ENCODE measurements around the gene CD6.
"Not testable (repeated sequence)": the region's sequence is repeated elsewhere in the genome, so short reads cannot be mapped to it uniquely, and the experiment has no call there.

CD6 gene

GRCh38 chr11:61056981-61057380 lies 85.5 kb downstream of the CD6 start:
- TF ChIP-seq YY1 (IDR thresholded peaks at IDR 0.05; ENCODE audit: insufficient read depth, insufficient read length) (no peak), SUZ12 (IDR thresholded peaks at IDR 0.05; ENCODE audit: extremely low read depth, insufficient read depth, insufficient read length) (no peak), ZNF274 (IDR thresholded peaks at IDR 0.05; ENCODE audit: low read depth, low read length) (no peak)
- DNase-seq (ENCODE audit: low read depth, low spot score): no peak

DNA sequence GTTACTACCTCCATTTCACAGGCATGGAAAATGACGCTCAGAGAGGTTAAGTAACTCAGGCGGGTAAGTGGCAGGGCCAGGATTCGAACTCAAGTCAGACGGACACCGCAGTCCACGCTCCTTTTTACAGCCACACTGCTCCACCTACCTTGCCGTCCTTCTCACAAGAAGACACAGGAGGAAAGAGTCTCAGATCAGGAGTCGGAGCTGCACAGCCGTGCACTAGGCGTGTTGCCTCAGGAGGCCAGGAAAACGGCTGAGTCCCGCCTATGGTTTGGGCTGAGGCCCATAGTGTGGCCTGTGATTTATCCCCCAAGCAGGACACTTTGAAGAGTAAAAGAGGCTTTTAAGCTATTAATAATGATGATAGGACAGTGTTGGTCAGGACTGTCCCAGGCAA lies 86.1 kb downstream of the CD6 start:
- H3K36me3 ChIP-seq (ENCODE audit: insufficient read depth, insufficient read length, low read length): no peaks in the 10 kb centered on the region
- H3K27me3 ChIP-seq (ENCODE audit: insufficient read depth, insufficient read length): no peaks in the 10 kb centered on the region
- no peak overlapping the region for H3K4me3 ChIP-seq (ENCODE audit: insufficient read length, low read depth)
- TF ChIP-seq YY1 (IDR thresholded peaks at IDR 0.05; ENCODE audit: insufficient read depth, insufficient read length) (no peak), ZNF274 (IDR thresholded peaks at IDR 0.05; ENCODE audit: low read depth, low read length) (no peak), SUZ12 (IDR thresholded peaks at IDR 0.05; ENCODE audit: extremely low read depth, insufficient read depth, insufficient read length) (no peak)
- peaks cover 10% of the 10 kb centered on the region for H3K4me1 ChIP-seq (ENCODE audit: insufficient read depth, insufficient read length)
- no peaks in the 10 kb centered on the region for H3K9me3 ChIP-seq (ENCODE audit: insufficient read depth, low read length)
- DNase-seq (ENCODE audit: low read depth, low spot score): no peak
- H3K9ac ChIP-seq (ENCODE audit: insufficient read length, low read depth): no peak overlapping the region

More at GRCh38 chr11:61056981-61057380, 85.5 kb downstream of the CD6 start:
- H3K27me3 ChIP-seq (ENCODE audit: insufficient read depth, insufficient read length): no peaks in the 10 kb centered on the region
- H3K9ac ChIP-seq (ENCODE audit: insufficient read length, low read depth): peak overlapping the region; percentile 53
- no peak overlapping the region for H3K4me3 ChIP-seq (ENCODE audit: insufficient read length, low read depth)
- H3K9me3 ChIP-seq (ENCODE audit: insufficient read depth, low read length): no peaks in the 10 kb centered on the region
- no peaks in the 10 kb centered on the region for H3K36me3 ChIP-seq (ENCODE audit: insufficient read depth, insufficient read length, low read length)
- peaks cover 10% of the 10 kb centered on the region for H3K4me1 ChIP-seq (ENCODE audit: insufficient read depth, insufficient read length)

GRCh38 chr11:61058583-61059259 lies 87.2 kb downstream of the CD6 start:
- Histone ChIP-seq H3K36me3 (ENCODE audit: insufficient read depth, insufficient read length, low read length) (no peaks in the 10 kb centered on the region), H3K27me3 (ENCODE audit: insufficient read depth, insufficient read length) (no peaks in the 10 kb centered on the region), H3K9me3 (ENCODE audit: insufficient read depth, low read length) (no peaks in the 10 kb centered on the region), H3K9ac (ENCODE audit: insufficient read length, low read depth) (no peak overlapping the region), H3K4me1 (ENCODE audit: insufficient read depth, insufficient read length) (peaks cover 10% of the 10 kb centered on the region), H3K4me3 (ENCODE audit: insufficient read length, low read depth) (no peak overlapping the region)
- no peak for DNase-seq (ENCODE audit: low read depth, low spot score)
- TF ChIP-seq YY1 (IDR thresholded peaks at IDR 0.05; ENCODE audit: insufficient read depth, insufficient read length) (no peak), ZNF274 (IDR thresholded peaks at IDR 0.05; ENCODE audit: low read depth, low read length) (no peak), SUZ12 (IDR thresholded peaks at IDR 0.05; ENCODE audit: extremely low read depth, insufficient read depth, insufficient read length) (no peak)

DNA sequence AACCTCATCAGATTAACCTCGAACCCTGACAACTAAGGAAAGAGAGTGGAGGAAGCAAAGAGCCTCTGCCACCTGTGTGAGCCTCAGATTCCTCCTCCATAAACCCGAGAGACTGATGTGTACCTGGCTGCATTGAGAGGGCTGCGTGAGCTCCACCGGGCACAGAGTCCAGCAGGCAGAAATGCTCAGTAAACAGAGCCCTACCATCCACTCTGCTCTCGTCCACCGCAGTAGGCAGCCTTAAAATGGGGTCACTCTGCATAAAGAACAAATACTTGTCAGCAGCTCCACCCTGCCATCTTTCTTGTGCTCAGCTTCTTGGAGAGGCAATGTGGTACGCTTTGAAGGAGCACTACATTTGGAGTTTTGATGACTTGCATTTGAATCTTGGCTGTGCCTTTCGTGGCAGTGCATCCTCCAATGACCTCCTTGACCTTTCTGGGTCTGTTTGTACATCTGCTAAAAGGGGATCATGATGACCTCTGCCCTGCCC lies 87.8 kb downstream of the CD6 start:
- Histone ChIP-seq H3K9me3 (ENCODE audit: insufficient read depth, low read length) (no peaks in the 10 kb centered on the region), H3K36me3 (ENCODE audit: insufficient read depth, insufficient read length, low read length) (no peaks in the 10 kb centered on the region), H3K27me3 (ENCODE audit: insufficient read depth, insufficient read length) (no peaks in the 10 kb centered on the region), H3K4me3 (ENCODE audit: insufficient read length, low read depth) (no peak overlapping the region), H3K9ac (ENCODE audit: insufficient read length, low read depth) (no peak overlapping the region), H3K4me1 (ENCODE audit: insufficient read depth, insufficient read length) (peaks cover 10% of the 10 kb centered on the region)
- DNase-seq (ENCODE audit: low read depth, low spot score): no peak
- TF ChIP-seq ZNF274 (IDR thresholded peaks at IDR 0.05; ENCODE audit: low read depth, low read length) (no peak), SUZ12 (IDR thresholded peaks at IDR 0.05; ENCODE audit: extremely low read depth, insufficient read depth, insufficient read length) (no peak), YY1 (IDR thresholded peaks at IDR 0.05; ENCODE audit: insufficient read depth, insufficient read length) (no peak)

- Histone ChIP-seq H3K27me3 (ENCODE audit: insufficient read depth, insufficient read length) (no peaks in the 10 kb centered on the region), H3K4me3 (ENCODE audit: insufficient read length, low read depth) (no peak overlapping the region), H3K4me1 (ENCODE audit: insufficient read depth, insufficient read length) (peaks cover 7% of the 10 kb centered on the region), H3K36me3 (ENCODE audit: insufficient read depth, insufficient read length, low read length) (no peaks in the 10 kb centered on the region), H3K9ac (ENCODE audit: insufficient read length, low read depth) (no peak overlapping the region), H3K9me3 (ENCODE audit: insufficient read depth, low read length) (no peaks in the 10 kb centered on the region)
- no peak for TF ChIP-seq SUZ12 (IDR thresholded peaks at IDR 0.05; ENCODE audit: extremely low read depth, insufficient read depth, insufficient read length)
- no peak for TF ChIP-seq YY1 (IDR thresholded peaks at IDR 0.05; ENCODE audit: insufficient read depth, insufficient read length)
- TF ChIP-seq ZNF274 (IDR thresholded peaks at IDR 0.05; ENCODE audit: low read depth, low read length): no peak
- DNase-seq (ENCODE audit: low read depth, low spot score): no peak
These were observed 89.8 kb downstream of the CD6 start for GRCh38 chr11:61061081-61061826.

GRCh38 chr11:61062181-61062930 lies 90.9 kb downstream of the CD6 start:
- H3K36me3 ChIP-seq (ENCODE audit: insufficient read depth, insufficient read length, low read length): no peaks in the 10 kb centered on the region
- no peaks in the 10 kb centered on the region for H3K9me3 ChIP-seq (ENCODE audit: insufficient read depth, low read length)
- H3K4me3 ChIP-seq (ENCODE audit: insufficient read length, low read depth): no peak overlapping the region
- TF ChIP-seq YY1 (IDR thresholded peaks at IDR 0.05; ENCODE audit: insufficient read depth, insufficient read length) (no peak), SUZ12 (IDR thresholded peaks at IDR 0.05; ENCODE audit: extremely low read depth, insufficient read depth, insufficient read length) (no peak), ZNF274 (IDR thresholded peaks at IDR 0.05; ENCODE audit: low read depth, low read length) (no peak)
- no peak for DNase-seq (ENCODE audit: low read depth, low spot score)
- no peaks in the 10 kb centered on the region for H3K27me3 ChIP-seq (ENCODE audit: insufficient read depth, insufficient read length)
- H3K9ac ChIP-seq (ENCODE audit: insufficient read length, low read depth): no peak overlapping the region
- peaks cover under 1% of the 10 kb centered on the region for H3K4me1 ChIP-seq (ENCODE audit: insufficient read depth, insufficient read length)

GRCh38 chr11:61065236-61065635 lies 93.8 kb downstream of the CD6 start:
- not testable (repeated sequence) for H3K4me3 ChIP-seq (ENCODE audit: insufficient read length, low read depth); H3K9me3 ChIP-seq (ENCODE audit: insufficient read depth, low read length); DNase-seq (ENCODE audit: low read depth, low spot score); H3K27me3 ChIP-seq (ENCODE audit: insufficient read depth, insufficient read length); H3K9ac ChIP-seq (ENCODE audit: insufficient read length, low read depth); H3K4me1 ChIP-seq (ENCODE audit: insufficient read depth, insufficient read length); H3K36me3 ChIP-seq (ENCODE audit: insufficient read depth, insufficient read length, low read length)
